Endodermal cell (in vitro differentiated cells): ENCODE data around the gene PRCD. TPM values are rescaled to one million over a fixed set of nuclear protein-coding genes. Genes with fewer than 3 reads are reported as not detected.

Source experiments
- DNase-seq: peaks from one replicate; pipeline ENCODE4 v3.0.0-alpha.2; 2017
- H3K27ac ChIP-seq: 2 replicates; pipeline ENCODE4 v1.5.1; 2013; ENCODE audit warnings: mild to moderate bottlenecking, low read depth, low read length, moderate library complexity
- H3K27me3 ChIP-seq: 2 replicates; pipeline ENCODE4 v1.6.1; 2013; ENCODE audit warnings: mild to moderate bottlenecking, low read length, moderate library complexity; ENCODE audit not compliant: insufficient read depth, control insufficient read depth, poor library complexity, severe bottlenecking
- H3K36me3 ChIP-seq: 2 replicates; pipeline ENCODE4 v1.7.0; 2013; ENCODE audit warnings: mild to moderate bottlenecking, low read length, moderate library complexity; ENCODE audit not compliant: control insufficient read depth, insufficient read depth
- H3K4me1 ChIP-seq: one replicate; pipeline ENCODE4 v1.7.0; 2013; ENCODE audit warnings: low read length; ENCODE audit not compliant: control insufficient read depth, insufficient read depth
- H3K4me3 ChIP-seq: 2 replicates; pipeline ENCODE4 v1.5.1; 2013; ENCODE audit warnings: mild to moderate bottlenecking, low read length, moderate library complexity
- H3K9ac ChIP-seq: 2 replicates; pipeline ENCODE4 v1.6.1; 2013; ENCODE audit warnings: mild to moderate bottlenecking, low read length, moderate library complexity; ENCODE audit not compliant: poor library complexity, severe bottlenecking; ENCODE audit errors: extremely low read depth
- H3K9me3 ChIP-seq: 2 replicates; pipeline ENCODE4 v1.6.1; 2013; ENCODE audit warnings: mild to moderate bottlenecking, low read length, moderate library complexity; ENCODE audit not compliant: control insufficient read depth
- H3K27ac Mint-ChIP-seq: 2 replicates; pipeline ENCODE4 v1.8.0; 2020; ENCODE audit warnings: mixed read lengths
- H3K27me3 Mint-ChIP-seq: 2 replicates; pipeline ENCODE4 v1.8.0; 2021; ENCODE audit warnings: mild to moderate bottlenecking, mixed read lengths; ENCODE audit not compliant: insufficient read depth
- H3K36me3 Mint-ChIP-seq: 2 replicates; pipeline ENCODE4 v1.8.0; 2020; ENCODE audit warnings: low read depth, mixed read lengths
- H3K4me1 Mint-ChIP-seq: 2 replicates; pipeline ENCODE4 v1.8.0; 2020; ENCODE audit warnings: mixed read lengths
- H3K4me3 Mint-ChIP-seq: 2 replicates; pipeline ENCODE4 v1.8.0; 2020; ENCODE audit warnings: mild to moderate bottlenecking, moderate library complexity, mixed read lengths
- H3K9me3 Mint-ChIP-seq: 2 replicates; pipeline ENCODE4 v1.8.0; 2020; ENCODE audit warnings: mild to moderate bottlenecking, mixed read lengths
- WGBS, 2 experiments: methylation state at CpG; one replicate each; pipeline versions ENCODE4 v1.1.5 to v1.1.7; 2013; ENCODE audit warnings: missing lambda C conversion rate in 2 of 2, mixed read lengths in 1 of 2; ENCODE audit not compliant: insufficient coverage in 1 of 2, insufficient read length in 1 of 2; 5-methylcytosine and 5-hydroxymethylcytosine counted together
- total RNA-seq, 2 donors: library from RNA; stranded (reverse); fragmentation: NEBNext Ultra II Directional in 1 of 2; extraction: Animal tissue kit (Norgen Biotek cat#: 25700) in 1 of 2; gene quantifications; 2 replicates in 1 of 2; 3 replicates in 1 of 2; pipeline ENCODE4 v1.2.1, GENCODE V29; 2021
- TF ChIP-seq, protein P1 (sequence below): fragments of 200-600 bp; sonication (generic); conservative IDR thresholded peaks from 2 replicates; pipeline ENCODE4 v1.5.0; 2021; ENCODE audit warnings: antibody characterized with exemption, mild to moderate bottlenecking

Gene PRCD
- total RNA-seq, 2 donors from 2014 or later = 3.2 to 4.8 TPM

DNA sequence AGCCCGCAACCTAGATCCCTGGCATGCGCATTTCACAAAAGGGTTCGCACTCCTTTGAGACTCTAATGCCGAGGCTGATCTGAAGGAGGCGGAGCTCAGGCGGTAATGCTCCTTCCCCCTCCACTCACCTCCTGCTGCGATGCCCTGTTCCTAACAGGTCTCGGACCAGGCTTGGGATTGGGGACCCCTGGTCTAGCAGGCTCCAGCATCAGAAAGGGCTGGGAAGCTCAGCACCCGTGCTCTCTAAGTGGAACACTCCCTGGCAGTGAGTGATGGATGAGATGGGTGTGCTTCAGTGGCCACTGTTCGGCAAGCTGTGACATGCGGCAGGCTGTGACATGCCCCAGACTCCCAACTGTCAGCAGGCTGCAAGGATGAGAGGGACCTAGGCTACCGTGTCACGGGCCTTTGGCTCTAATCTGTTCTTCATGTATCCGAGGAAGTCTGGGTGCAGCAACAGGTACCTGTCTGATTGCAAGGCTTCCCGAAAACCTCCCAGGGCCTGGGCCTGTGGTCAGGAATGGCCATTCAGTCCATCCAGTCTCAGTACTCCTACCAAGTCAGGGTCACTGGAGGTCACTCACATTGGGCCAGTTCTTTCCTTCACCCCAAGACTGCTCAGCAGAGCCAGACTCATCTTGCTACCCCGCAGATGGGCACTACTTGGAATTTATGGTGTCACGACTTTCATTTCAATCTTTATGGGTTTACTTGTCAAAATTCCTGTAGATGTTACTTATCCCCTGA is 47.1 kb downstream of the PRCD start:
- Mint-ChIP-seq H3K4me3 (peak overlapping the region; percentile 66), H3K9me3 (peaks cover 10% of the 10 kb centered on the region), H3K27me3 (peaks cover 64% of the 10 kb centered on the region), H3K27ac (no peak overlapping the region), H3K36me3 (peaks cover 2% of the 10 kb centered on the region), H3K4me1 (peaks cover 18% of the 10 kb centered on the region)
- peaks cover 6% of the 10 kb centered on the region for H3K4me1 ChIP-seq
- H3K4me3 ChIP-seq = no peak overlapping the region
- peak; percentile 79 for DNase-seq
- TF ChIP-seq, protein P1, sequence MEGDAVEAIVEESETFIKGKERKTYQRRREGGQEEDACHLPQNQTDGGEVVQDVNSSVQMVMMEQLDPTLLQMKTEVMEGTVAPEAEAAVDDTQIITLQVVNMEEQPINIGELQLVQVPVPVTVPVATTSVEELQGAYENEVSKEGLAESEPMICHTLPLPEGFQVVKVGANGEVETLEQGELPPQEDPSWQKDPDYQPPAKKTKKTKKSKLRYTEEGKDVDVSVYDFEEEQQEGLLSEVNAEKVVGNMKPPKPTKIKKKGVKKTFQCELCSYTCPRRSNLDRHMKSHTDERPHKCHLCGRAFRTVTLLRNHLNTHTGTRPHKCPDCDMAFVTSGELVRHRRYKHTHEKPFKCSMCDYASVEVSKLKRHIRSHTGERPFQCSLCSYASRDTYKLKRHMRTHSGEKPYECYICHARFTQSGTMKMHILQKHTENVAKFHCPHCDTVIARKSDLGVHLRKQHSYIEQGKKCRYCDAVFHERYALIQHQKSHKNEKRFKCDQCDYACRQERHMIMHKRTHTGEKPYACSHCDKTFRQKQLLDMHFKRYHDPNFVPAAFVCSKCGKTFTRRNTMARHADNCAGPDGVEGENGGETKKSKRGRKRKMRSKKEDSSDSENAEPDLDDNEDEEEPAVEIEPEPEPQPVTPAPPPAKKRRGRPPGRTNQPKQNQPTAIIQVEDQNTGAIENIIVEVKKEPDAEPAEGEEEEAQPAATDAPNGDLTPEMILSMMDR = no peak
- 54 to 55% methylated on average over 11 to 17 of the region's 17 CpGs for WGBS, 2 experiments
- no peak overlapping the region for H3K27ac ChIP-seq
- H3K27me3 ChIP-seq = peaks cover 38% of the 10 kb centered on the region
- H3K36me3 ChIP-seq = no peaks in the 10 kb centered on the region
- H3K9ac ChIP-seq = no peak overlapping the region
- peaks cover 11% of the 10 kb centered on the region for H3K9me3 ChIP-seq

DNA sequence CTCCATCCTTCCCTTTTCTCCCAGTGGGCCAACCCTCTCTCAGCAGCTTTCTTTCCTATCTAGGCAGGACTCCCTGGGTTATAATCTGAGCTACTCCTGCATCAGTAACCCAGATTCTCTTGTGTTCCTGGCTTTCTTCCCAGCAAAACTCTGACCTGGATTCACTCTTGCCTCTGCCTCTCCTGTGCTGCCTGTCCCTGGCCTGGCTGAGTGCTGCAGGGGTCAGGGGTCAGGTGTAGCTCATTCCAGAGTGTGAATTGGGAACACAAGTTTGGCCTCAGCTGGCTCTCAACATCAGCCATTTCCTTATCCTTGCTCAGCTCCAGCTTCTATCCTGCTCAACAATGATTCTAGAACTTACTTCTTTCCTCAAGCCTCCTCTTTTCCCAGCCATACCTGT is 48.3 kb downstream of the PRCD start:
- H3K4me3 Mint-ChIP-seq = no peak overlapping the region
- no peak overlapping the region for H3K27ac Mint-ChIP-seq
- H3K36me3 ChIP-seq = no peaks in the 10 kb centered on the region
- H3K4me1 ChIP-seq = peaks cover 6% of the 10 kb centered on the region
- no peak for DNase-seq
- H3K27ac ChIP-seq = no peak overlapping the region
- H3K9me3 Mint-ChIP-seq = peaks cover 10% of the 10 kb centered on the region
- TF ChIP-seq, protein P1 = no peak
- peaks cover 2% of the 10 kb centered on the region for H3K36me3 Mint-ChIP-seq
- H3K4me3 ChIP-seq = no peak overlapping the region
- H3K4me1 Mint-ChIP-seq = peaks cover 13% of the 10 kb centered on the region
- peaks cover 11% of the 10 kb centered on the region for H3K9me3 ChIP-seq
- H3K27me3 ChIP-seq = peaks cover 38% of the 10 kb centered on the region
- H3K27me3 Mint-ChIP-seq = peaks cover 57% of the 10 kb centered on the region
- no peak overlapping the region for H3K9ac ChIP-seq

- WGBS, 2 experiments = 90 to 93% methylated on average over 7 to 8 of the region's 8 CpGs
- H3K27me3 Mint-ChIP-seq = peaks cover 12% of the 10 kb centered on the region
- Histone ChIP-seq H3K4me3 (no peak overlapping the region), H3K27ac (no peak overlapping the region), H3K4me1 (peaks cover 8% of the 10 kb centered on the region), H3K27me3 (no peaks in the 10 kb centered on the region), H3K9ac (no peak overlapping the region), H3K36me3 (no peaks in the 10 kb centered on the region), H3K9me3 (peaks cover 5% of the 10 kb centered on the region)
- H3K27ac Mint-ChIP-seq = no peak overlapping the region
- H3K9me3 Mint-ChIP-seq = peaks cover 4% of the 10 kb centered on the region
- no peak overlapping the region for H3K4me3 Mint-ChIP-seq
- no peak for DNase-seq
- TF ChIP-seq, protein P1 = peak; percentile 55
- H3K4me1 Mint-ChIP-seq = peaks cover 22% of the 10 kb centered on the region
- no peaks in the 10 kb centered on the region for H3K36me3 Mint-ChIP-seq
These were observed 53.6 kb downstream of the PRCD start for GRCh38 chr17:76593384-76593826.
